HG02610 (cell line): ENCODE results near the gene HMGN3.

Experiments used
- ATAC-seq: cut with Tn5 transposase; IDR thresholded peaks from one replicate; pipeline ENCODE4 v1.9.1; 2021; ENCODE audit warnings: mild to moderate bottlenecking, moderate library complexity; ENCODE audit not compliant: unreplicated experiment

HMGN3 gene

GRCh38 chr6:79188107-79188506 lies 46.4 kb downstream of the HMGN3 start:
- no peak for ATAC-seq

- no peak for ATAC-seq
Measured at GRCh38 chr6:79186564-79186963, 47.9 kb downstream of the HMGN3 start.

GRCh38 chr6:79184641-79185040 lies 49.8 kb downstream of the HMGN3 start:
- ATAC-seq: no peak

- ATAC-seq: no peak
Measured at GRCh38 chr6:79184086-79184485, 50.4 kb downstream of the HMGN3 start.

GRCh38 chr6:79180052-79180451 lies 54.4 kb downstream of the HMGN3 start:
- no peak for ATAC-seq

GRCh38 chr6:79173378-79173777 lies 61.1 kb downstream of the HMGN3 start:
- ATAC-seq: no peak

- no peak for ATAC-seq
Measured at GRCh38 chr6:79170959-79171358, 63.5 kb downstream of the HMGN3 start.

GRCh38 chr6:79170431-79170830 lies 64.1 kb downstream of the HMGN3 start:
- ATAC-seq: no peak

GRCh38 chr6:79168695-79168980 lies 65.8 kb downstream of the HMGN3 start:
- no peak for ATAC-seq

- no peak for ATAC-seq
Measured at GRCh38 chr6:79167931-79168694, 66.4 kb downstream of the HMGN3 start.

GRCh38 chr6:79159846-79160245 lies 74.6 kb downstream of the HMGN3 start:
- ATAC-seq: no peak

GRCh38 chr6:79158856-79159516 lies 75.5 kb downstream of the HMGN3 start:
- ATAC-seq: no peak

- no peak for ATAC-seq
Measured at GRCh38 chr6:79157961-79158644, 76.4 kb downstream of the HMGN3 start.

GRCh38 chr6:79152269-79152737 lies 82.2 kb downstream of the HMGN3 start:
- no peak for ATAC-seq
